Transverse colon (tissue), 4 donors: Measurements from ENCODE around the gene CBLC. TPM values are rescaled to one million over a fixed set of nuclear protein-coding genes. Genes with fewer than 3 reads are reported as not detected.

ENCODE experiments used
- DNase-seq: peaks from one replicate; pipeline ENCODE4 v3.0.0-alpha.2; 2019
- H3K27ac ChIP-seq, 4 donors: fragments of 200-600 bp; sonication (generic); 2 replicates each; pipeline ENCODE4 v1.5.1; 2016 to 2018; ENCODE audit warnings: inconsistent platforms in 4 of 4
- H3K27me3 ChIP-seq: fragments of 200-600 bp; sonication (generic); 2 replicates; pipeline ENCODE4 v1.5.1; 2017; ENCODE audit warnings: inconsistent platforms
- H3K36me3 ChIP-seq, 4 donors: fragments of 200-600 bp; sonication (generic); 2 replicates each; pipeline ENCODE4 v1.5.1; 2017 to 2019; ENCODE audit warnings: inconsistent platforms in 4 of 4
- H3K4me1 ChIP-seq, 4 donors: fragments of 200-600 bp; sonication (generic); 2 replicates each; pipeline ENCODE4 v1.5.1; 2017 to 2020; ENCODE audit warnings: inconsistent platforms in 4 of 4
- H3K4me3 ChIP-seq, 4 donors: fragments of 200-600 bp; sonication (generic); 1 replicate in 1 of 4; 2 replicates in 3 of 4; pipeline versions ENCODE4 v1.5.1 to v1.6.1; 2017 to 2019; ENCODE audit warnings: inconsistent platforms in 4 of 4
- H3K9me3 ChIP-seq, 2 donors: fragments of 200-600 bp; sonication (generic); 2 replicates each; pipeline ENCODE4 v1.5.1; 2017 to 2019; ENCODE audit warnings: inconsistent platforms in 2 of 2
- CTCF ChIP-seq, 5 experiments: fragments of 200-600 bp in 3 of 5; fragments of 450-650 bp in 2 of 5; sonication (generic) in 3 of 5; IDR thresholded peaks; 1 replicate in 2 of 5; 2 replicates in 3 of 5; pipeline ENCODE4 v1.5.1; 2016 to 2017; ENCODE audit warnings: antibody characterized with exemption in 5 of 5, inconsistent platforms in 3 of 5, mild to moderate bottlenecking in 2 of 5, moderate library complexity in 1 of 5
- EP300 ChIP-seq: sonication (generic); formaldehyde crosslinking; IDR thresholded peaks from one replicate; pipeline ENCODE4 v1.6.1; 2017; ENCODE audit warnings: antibody characterized with exemption, low read depth
- POLR2A ChIP-seq: fragments of 450-650 bp; IDR thresholded peaks from one replicate; pipeline ENCODE4 v1.6.1; 2016; ENCODE audit warnings: antibody characterized with exemption, mild to moderate bottlenecking, moderate library complexity
- POLR2AphosphoS5 ChIP-seq, 3 donors: sonication (generic); formaldehyde crosslinking; IDR thresholded peaks; one replicate each; pipeline ENCODE4 v1.6.1; 2016; ENCODE audit warnings: antibody characterized with exemption in 3 of 3
- WGBS, 2 donors: methylation state at CpG; one replicate each; pipeline ENCODE4 v1.1.5; 2018; ENCODE audit warnings: low coverage in 1 of 2; 5-methylcytosine and 5-hydroxymethylcytosine counted together
- in situ Hi-C, 4 donors: fragments of 200-750 bp; cut with MboI; loops; one replicate each; pipeline versions ENCODE4 v1.15.0 to v1.15.1; 2017; ENCODE audit warnings: low sequenced_read_pairs in 3 of 4, low pct_ligation_motif_present in 1 of 4, low pct_unique_long_range_greater_than_20kb in 1 of 4
- intact Hi-C: fragments of 100-400 bp; cut with DNase I; formaldehyde crosslinking; loops from one replicate; pipeline ENCODE4 v1.15.1; 2023; ENCODE audit warnings: low total_unique reads
- total RNA-seq, 4 donors: library from RNA; depleted of rRNA; stranded (reverse); fragments of >200 nt; gene quantifications; one replicate each; pipeline ENCODE4 v1.1.0, GENCODE V29; 2016

The CBLC gene
- 100 to 1,000 TPM in 3 of 4 donors, 10 to 100 TPM in 1; 96.1 to 210 (median 145) TPM for total RNA-seq

- 9% methylated on average over 36 of the region's 47 CpGs; no CpG with 5 or more reads in 1 of the 2 donors for WGBS, 2 donors
- intact Hi-C loops, result no loop called here
- peak; percentile 92 for DNase-seq
These were observed at the start of gene CBLC for GRCh38 chr19:44777715-44778347. CBLC (plus strand) TSS chr19:44777890; CDS start chr19:44777932, 42 bp downstream.

GRCh38 chr19:44728178-44728577 is 49.5 kb upstream of the CBLC start:
- in situ Hi-C loops, result loop anchor here in 2 of 4 donors (5.0 kb wide), 1 partner anchor 39 kb away; no protein-coding TSS in a partner anchor
- DNase-seq, result no peak
- Histone ChIP-seq H3K27ac (no peak overlapping the region), H3K4me1 (peaks cover 3 to 41% (median 28%) of the 10 kb centered on the region in 4 donors), H3K9me3 (no peaks in the 10 kb centered on the region), H3K4me3 (no peak overlapping the region), H3K27me3 (no peaks in the 10 kb centered on the region), H3K36me3 (no peaks in the 10 kb centered on the region)
- TF ChIP-seq POLR2A (no peak), CTCF (IDR thresholded peaks at IDR 0.05) (no peak), EP300 (no peak), POLR2AphosphoS5 (IDR thresholded peaks at IDR 0.05) (no peak)
- WGBS, 2 donors, result 54 to 68% methylated on average over 3 to 6 of the region's 6 CpGs
- intact Hi-C loops, result no loop called here

More at GRCh38 chr19:44777715-44778347, at the start of gene CBLC:
- peak within 1 kb of the TSS; percentile 34 to 59 (median 52) for H3K4me3 ChIP-seq
- H3K4me1 ChIP-seq, result peaks cover 0 to 69% (median 28%) of the 10 kb centered on the region in 4 donors
- peaks cover 8% of the 10 kb centered on the region for H3K27me3 ChIP-seq
- no peaks in the 10 kb centered on the region for H3K9me3 ChIP-seq
- in situ Hi-C loops, result loop anchor here in 1 of 4 donors (25.0 kb wide), 1 partner anchor 191 kb away; no protein-coding TSS in a partner anchor
- peak within 1 kb of the TSS; percentile 83 to 95 (median 90) for H3K27ac ChIP-seq
- no peaks in the 10 kb centered on the region for H3K36me3 ChIP-seq
- TF ChIP-seq CTCF (IDR thresholded peaks at IDR 0.05) (peak in 3 of 5 experiments; percentile 9 to 36 (median 31)), EP300 (no peak), POLR2A (peak; percentile 94), POLR2AphosphoS5 (IDR thresholded peaks at IDR 0.05) (peak; percentile 58 to 92 (median 80))

GRCh38 chr19:44729516-44730033 is 48.1 kb upstream of the CBLC start:
- DNase-seq, result no peak
- H3K4me3 ChIP-seq, result no peak overlapping the region
- no peaks in the 10 kb centered on the region for H3K27me3 ChIP-seq
- H3K4me1 ChIP-seq, result peaks cover 0 to 28% (median 19%) of the 10 kb centered on the region in 4 donors
- no peaks in the 10 kb centered on the region for H3K36me3 ChIP-seq
- H3K27ac ChIP-seq, result no peak overlapping the region
- in situ Hi-C loops (loop anchor here in 2 of 4 donors (5.0 kb wide), 1 partner anchor 38 kb away; no protein-coding TSS in a partner anchor), intact Hi-C loops (no loop called here)
- 84 to 87% methylated on average over 6 to 8 of the region's 8 CpGs for WGBS, 2 donors
- TF ChIP-seq POLR2A, result no peak
- TF ChIP-seq CTCF (IDR thresholded peaks at IDR 0.05), result no peak
- no peak for TF ChIP-seq EP300
- TF ChIP-seq POLR2AphosphoS5 (IDR thresholded peaks at IDR 0.05), result no peak
- no peaks in the 10 kb centered on the region for H3K9me3 ChIP-seq

- Histone ChIP-seq H3K27ac (peak overlapping the region in 3 of 4 donors; percentile 38 to 60 (median 40)), H3K27me3 (no peaks in the 10 kb centered on the region), H3K4me3 (no peak overlapping the region), H3K36me3 (no peaks in the 10 kb centered on the region), H3K4me1 (peaks cover 0 to 25% (median 14%) of the 10 kb centered on the region in 4 donors), H3K9me3 (no peaks in the 10 kb centered on the region)
- TF ChIP-seq POLR2A (no peak), EP300 (no peak), POLR2AphosphoS5 (IDR thresholded peaks at IDR 0.05) (no peak), CTCF (IDR thresholded peaks at IDR 0.05) (no peak)
- intact Hi-C loops, result no loop called here
- peak; percentile 57 for DNase-seq
- in situ Hi-C loops, result no loop called here
- WGBS, 2 donors, result 43 to 65% methylated on average over 1 to 5 of the region's 5 CpGs
These were observed 46.6 kb upstream of the CBLC start for GRCh38 chr19:44731081-44731480.
